ENCODE measurements around the gene AMER3. TPM values are rescaled to one million over a fixed set of nuclear protein-coding genes. Genes with fewer than 3 reads are reported as not detected.

AMER3 gene
- total and polyA plus RNA-seq, 2 of the 4 experiments (the other 2 are of a cell fraction) = not detected

DNA sequence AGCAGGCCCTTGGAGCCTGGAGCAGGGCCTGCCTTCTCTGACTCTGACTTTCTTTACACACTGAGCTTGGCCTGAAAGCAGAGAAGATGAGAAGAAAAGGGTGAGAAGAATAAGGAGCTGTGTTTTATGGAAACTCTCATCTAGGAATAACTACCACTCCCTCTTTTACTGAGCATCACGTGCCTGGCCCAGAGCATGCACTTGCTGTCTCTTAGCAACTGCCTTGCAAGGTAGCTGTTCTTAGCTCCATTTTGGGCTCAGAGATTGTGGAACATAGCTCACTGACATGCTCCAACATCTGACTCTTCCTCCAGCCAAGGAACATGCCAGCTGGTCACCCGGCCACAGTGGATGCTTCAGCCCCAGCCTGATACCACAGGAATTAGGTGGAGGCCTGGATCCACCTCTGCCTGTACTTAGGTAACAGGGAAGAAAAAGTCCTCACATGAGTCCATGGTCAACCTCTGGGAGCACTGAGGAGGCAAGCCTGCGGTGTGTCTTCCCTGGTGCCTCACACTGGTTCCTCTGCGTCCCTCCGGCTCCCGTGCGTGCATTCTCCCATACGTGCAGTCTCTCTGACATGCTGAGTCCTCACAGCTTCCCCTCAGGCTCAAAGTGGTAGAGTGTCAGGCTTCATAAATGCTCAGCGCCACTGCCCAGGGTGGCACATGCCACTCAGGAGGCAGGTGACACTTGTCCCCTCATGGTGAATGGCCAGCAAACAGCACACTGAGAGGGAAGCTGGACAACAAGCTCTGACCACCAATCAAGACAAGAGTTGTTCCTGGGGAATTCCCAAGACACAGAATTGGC is 35.7 kb downstream of the AMER3 start:
- no peak overlapping the region for H3K56ac ChIP-seq (ENCODE audit: extremely low read depth, insufficient read depth, low read length)
- no peaks in the 10 kb centered on the region for H3K27me3 ChIP-seq (ENCODE audit: control insufficient read depth, insufficient read depth, low read length)
- no peaks in the 10 kb centered on the region for H3K36me3 ChIP-seq (ENCODE audit: control insufficient read depth, insufficient read depth, low read length)
- TF ChIP-seq CHD1 (IDR thresholded peaks at IDR 0.05; ENCODE audit: low read depth, low read length) = no peak
- TF ChIP-seq NFE2L2 (IDR thresholded peaks at IDR 0.05; ENCODE audit: low read depth, low read length) = no peak
- TF ChIP-seq POLR2A (IDR thresholded peaks at IDR 0.05; ENCODE audit: low read depth, low read length) = no peak
- no peak for TF ChIP-seq MXI1 (IDR thresholded peaks at IDR 0.05; ENCODE audit: borderline replicate concordance, low read depth, low read length)
- TF ChIP-seq RFX5 (IDR thresholded peaks at IDR 0.05; ENCODE audit: low read depth, low read length) = no peak
- no peaks in the 10 kb centered on the region for H3K9me1 ChIP-seq (ENCODE audit: insufficient read depth, low read length)
- intact Hi-C loops (cut with micrococcal nuclease) (loop anchor here (10.0 kb wide), 2 partner anchors 304 to 544 kb away; partner anchors contain the start of gene FAM168B), dilution Hi-C loops (cut with HindIII; ENCODE audit: low sequenced_read_pairs, unreplicated experiment) (no loop called here), in situ Hi-C loops (cut with MboI; ENCODE audit: low sequenced_read_pairs) (no loop called here)
- no peak overlapping the region for H2BK120ac ChIP-seq (ENCODE audit: low read depth, low read length)
- H3K18ac ChIP-seq (ENCODE audit: low read depth, low read length) = no peak overlapping the region
- H3K9me3 ChIP-seq (ENCODE audit: control insufficient read depth, insufficient read depth, low read length) = no peaks in the 10 kb centered on the region
- no peak overlapping the region for H4K91ac ChIP-seq (ENCODE audit: insufficient read depth, low read depth, low read length)
- no peaks in the 10 kb centered on the region for H4K20me1 ChIP-seq (ENCODE audit: insufficient read depth, low read length)
- H3K23ac ChIP-seq (ENCODE audit: low read depth, low read length) = no peak overlapping the region
- no peak overlapping the region for H4K8ac ChIP-seq (ENCODE audit: low read depth in 2 of 2, low read length in 2 of 2)
- H3K27ac ChIP-seq (ENCODE audit: insufficient read depth, low read length) = no peak overlapping the region
- H2BK20ac ChIP-seq (ENCODE audit: low read depth, low read length) = no peak overlapping the region
- H3K4me2 ChIP-seq (ENCODE audit: low read depth, low read length) = no peak overlapping the region
- no peak for DNase-seq
- 67% methylated on average over 4 of the region's 9 CpGs; no CpG with 5 or more reads in 1 of the 2 experiments for WGBS, 2 experiments (ENCODE audit: extremely low coverage in 2 of 2, insufficient read length in 1 of 2)
- no peak overlapping the region for H3K4ac ChIP-seq (ENCODE audit: low read depth, low read length)
- H2BK5ac ChIP-seq (ENCODE audit: low read depth, low read length, poor library complexity, severe bottlenecking) = no peak overlapping the region
- no peak overlapping the region for H2AK9ac ChIP-seq (replicated peaks; ENCODE audit: low read depth, low read length, poor library complexity)
- H3K79me1 ChIP-seq (ENCODE audit: low read depth in 1 of 2, low read length in 2 of 2) = no peaks in the 10 kb centered on the region
- ATAC-seq (ENCODE audit: low read depth) = no peak
- CTCF ChIA-PET = no interaction called here
- H3K4me1 ChIP-seq (ENCODE audit: control insufficient read depth, insufficient read depth, low read length) = no peaks in the 10 kb centered on the region
- no TSS peak for BruUV-seq (replicated peaks)
- no peak overlapping the region for H3K14ac ChIP-seq (replicated peaks; ENCODE audit: low read depth, low read length)
- POLR2A ChIA-PET (ENCODE audit: unreplicated experiment) = no interaction called here
- no peak overlapping the region for H3K4me3 ChIP-seq (ENCODE audit: insufficient read depth, low read depth, low read length)
- no peak overlapping the region for H4K5ac ChIP-seq (ENCODE audit: low read depth, low read length)
- H2AK5ac ChIP-seq (ENCODE audit: low read depth, low read length) = no peak overlapping the region
- H3K9ac ChIP-seq (ENCODE audit: low read depth, low read length) = no peak overlapping the region
- H2BK15ac ChIP-seq (ENCODE audit: low read depth, low read length) = no peak overlapping the region
- no peak overlapping the region for H2AFZ ChIP-seq (replicated peaks; ENCODE audit: low read length, poor library complexity)
